Thyroid gland (tissue), 4 donors: ENCODE results near the gene SLC25A21.

ENCODE experiments used
- POLR2A ChIP-seq, 2 donors: fragments of 450-650 bp; IDR thresholded peaks; one replicate each; pipeline ENCODE4 v1.6.1; 2017; ENCODE audit warnings: antibody characterized with exemption in 2 of 2, mild to moderate bottlenecking in 2 of 2, moderate library complexity in 1 of 2
- TF ChIP-seq, protein P1 (sequence below), 6 experiments: fragments of 200-600 bp in 3 of 6; fragments of 450-650 bp in 3 of 6; sonication (generic) in 3 of 6; IDR thresholded peaks; one replicate each; pipeline ENCODE4 v1.5.1; 2016 to 2019; ENCODE audit warnings: antibody characterized with exemption in 6 of 6, mild to moderate bottlenecking in 2 of 6, inconsistent platforms in 1 of 6, moderate library complexity in 1 of 6

DNA sequence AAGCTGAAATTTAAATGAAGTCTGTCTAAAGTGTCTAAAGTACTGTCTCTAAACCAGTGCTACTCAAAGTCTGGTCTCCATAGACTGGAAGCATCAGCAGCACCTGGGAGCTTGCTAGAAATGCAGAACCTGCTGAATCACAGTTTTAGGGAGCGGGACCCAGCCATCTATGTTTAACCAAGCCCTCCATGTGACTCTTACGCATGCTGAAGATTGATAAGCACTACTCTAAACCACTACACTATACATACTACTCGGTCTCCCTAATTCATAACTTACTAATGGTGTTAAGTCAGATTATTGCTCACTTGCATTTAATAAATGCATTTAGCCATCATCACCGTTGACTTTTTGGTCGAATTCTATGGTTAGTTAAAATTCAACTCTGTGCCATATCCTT, 88.8 kb downstream of the SLC25A21 start:
- TF ChIP-seq, protein P1, sequence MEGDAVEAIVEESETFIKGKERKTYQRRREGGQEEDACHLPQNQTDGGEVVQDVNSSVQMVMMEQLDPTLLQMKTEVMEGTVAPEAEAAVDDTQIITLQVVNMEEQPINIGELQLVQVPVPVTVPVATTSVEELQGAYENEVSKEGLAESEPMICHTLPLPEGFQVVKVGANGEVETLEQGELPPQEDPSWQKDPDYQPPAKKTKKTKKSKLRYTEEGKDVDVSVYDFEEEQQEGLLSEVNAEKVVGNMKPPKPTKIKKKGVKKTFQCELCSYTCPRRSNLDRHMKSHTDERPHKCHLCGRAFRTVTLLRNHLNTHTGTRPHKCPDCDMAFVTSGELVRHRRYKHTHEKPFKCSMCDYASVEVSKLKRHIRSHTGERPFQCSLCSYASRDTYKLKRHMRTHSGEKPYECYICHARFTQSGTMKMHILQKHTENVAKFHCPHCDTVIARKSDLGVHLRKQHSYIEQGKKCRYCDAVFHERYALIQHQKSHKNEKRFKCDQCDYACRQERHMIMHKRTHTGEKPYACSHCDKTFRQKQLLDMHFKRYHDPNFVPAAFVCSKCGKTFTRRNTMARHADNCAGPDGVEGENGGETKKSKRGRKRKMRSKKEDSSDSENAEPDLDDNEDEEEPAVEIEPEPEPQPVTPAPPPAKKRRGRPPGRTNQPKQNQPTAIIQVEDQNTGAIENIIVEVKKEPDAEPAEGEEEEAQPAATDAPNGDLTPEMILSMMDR (IDR thresholded peaks at IDR 0.05) = no peak
- TF ChIP-seq POLR2A (IDR thresholded peaks at IDR 0.05) = no peak
